ENCODE results near the gene NDUFS8. TPM values are rescaled to one million over a fixed set of nuclear protein-coding genes. Genes with fewer than 3 reads are reported as not detected.

The NDUFS8 gene
- total RNA-seq, 1 donor from 2014 or later, result 125 TPM

- Mint-ChIP-seq H3K4me3 (ENCODE audit: low read depth) (no peak overlapping the region), H3K27me3 (no peaks in the 10 kb centered on the region), H3K27ac (no peak overlapping the region), H3K4me1 (ENCODE audit: low read depth) (peaks cover 5% of the 10 kb centered on the region), H3K36me3 (ENCODE audit: insufficient read depth) (peaks cover 6% of the 10 kb centered on the region), H3K9me3 (ENCODE audit: low read depth) (no peaks in the 10 kb centered on the region)
- no peak for DNase-seq (ENCODE audit: low spot score, unreplicated experiment)
- TF ChIP-seq CTCF (IDR thresholded peaks at IDR 0.05; ENCODE audit: unreplicated experiment), result no peak
These were observed 6.0 kb upstream of the NDUFS8 start for GRCh38 chr11:68024508-68024907.

- H3K4me3 Mint-ChIP-seq (ENCODE audit: low read depth), result no peak overlapping the region
- H3K4me1 Mint-ChIP-seq (ENCODE audit: low read depth), result peaks cover 7% of the 10 kb centered on the region
- no peak for TF ChIP-seq CTCF (IDR thresholded peaks at IDR 0.05; ENCODE audit: unreplicated experiment)
- peaks cover 6% of the 10 kb centered on the region for H3K36me3 Mint-ChIP-seq (ENCODE audit: insufficient read depth)
- no peaks in the 10 kb centered on the region for H3K27me3 Mint-ChIP-seq
- H3K9me3 Mint-ChIP-seq (ENCODE audit: low read depth), result no peaks in the 10 kb centered on the region
- H3K27ac Mint-ChIP-seq, result no peak overlapping the region
- DNase-seq (ENCODE audit: low spot score, unreplicated experiment), result no peak
These were observed 5.4 kb upstream of the NDUFS8 start for GRCh38 chr11:68025047-68025446.

- no peaks in the 10 kb centered on the region for H3K9me3 Mint-ChIP-seq (ENCODE audit: low read depth)
- no peak overlapping the region for H3K27ac Mint-ChIP-seq
- no peak for DNase-seq (ENCODE audit: low spot score, unreplicated experiment)
- peaks cover 6% of the 10 kb centered on the region for H3K4me1 Mint-ChIP-seq (ENCODE audit: low read depth)
- no peak for TF ChIP-seq CTCF (IDR thresholded peaks at IDR 0.05; ENCODE audit: unreplicated experiment)
- no peaks in the 10 kb centered on the region for H3K27me3 Mint-ChIP-seq
- H3K4me3 Mint-ChIP-seq (ENCODE audit: low read depth), result no peak overlapping the region
- H3K36me3 Mint-ChIP-seq (ENCODE audit: insufficient read depth), result peaks cover 6% of the 10 kb centered on the region
These were observed 3.9 kb upstream of the NDUFS8 start for GRCh38 chr11:68026391-68027105.

GRCh38 chr11:68027667-68028066, 2.8 kb upstream of the NDUFS8 start:
- no peak overlapping the region for H3K4me3 Mint-ChIP-seq (ENCODE audit: low read depth)
- H3K4me1 Mint-ChIP-seq (ENCODE audit: low read depth), result peaks cover 10% of the 10 kb centered on the region
- H3K9me3 Mint-ChIP-seq (ENCODE audit: low read depth), result no peaks in the 10 kb centered on the region
- no peak for TF ChIP-seq CTCF (IDR thresholded peaks at IDR 0.05; ENCODE audit: unreplicated experiment)
- H3K36me3 Mint-ChIP-seq (ENCODE audit: insufficient read depth), result peaks cover 6% of the 10 kb centered on the region
- no peak for DNase-seq (ENCODE audit: low spot score, unreplicated experiment)
- H3K27me3 Mint-ChIP-seq, result no peaks in the 10 kb centered on the region
- no peak overlapping the region for H3K27ac Mint-ChIP-seq

DNA sequence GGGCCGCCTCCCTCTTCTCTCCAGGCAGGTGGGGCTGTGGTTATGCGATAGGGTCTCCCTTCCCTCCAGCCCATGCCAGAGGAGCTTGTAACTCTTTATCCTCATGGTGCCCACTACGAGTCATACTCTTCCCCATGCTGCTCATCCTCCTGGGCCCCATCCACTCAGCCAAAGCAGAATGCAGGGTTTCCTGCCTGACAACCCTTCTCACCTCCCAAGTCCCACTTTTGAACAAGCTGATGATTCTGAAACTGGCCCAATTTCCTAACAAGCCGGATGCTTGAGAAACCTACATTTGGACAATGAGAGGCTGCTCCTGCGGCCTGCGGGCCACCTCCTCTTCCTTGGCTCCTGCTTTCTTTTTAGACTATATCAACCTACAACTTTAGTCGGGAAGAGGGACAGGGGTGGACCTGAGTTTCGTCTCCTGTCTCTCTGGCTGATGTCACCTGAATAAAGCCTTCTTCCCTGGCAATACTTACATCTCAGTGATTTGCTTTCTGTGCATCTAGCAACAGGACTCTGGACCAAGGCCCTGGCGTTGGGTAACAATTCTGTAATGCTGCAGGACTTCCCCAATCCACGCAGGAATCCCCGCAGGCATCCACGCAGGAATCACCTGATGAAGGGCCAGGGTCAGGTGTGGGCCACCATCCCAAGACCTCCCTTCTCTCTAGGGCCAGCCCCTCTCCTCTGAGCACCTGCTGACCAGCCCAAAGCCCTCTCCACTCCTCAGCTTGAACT, 1.5 kb upstream of the NDUFS8 start:
- H3K4me3 Mint-ChIP-seq (ENCODE audit: low read depth), result peak overlapping the region; percentile 93
- H3K36me3 Mint-ChIP-seq (ENCODE audit: insufficient read depth), result peaks cover 6% of the 10 kb centered on the region
- H3K27me3 Mint-ChIP-seq, result no peaks in the 10 kb centered on the region
- peak overlapping the region; percentile 43 for H3K27ac Mint-ChIP-seq
- no peaks in the 10 kb centered on the region for H3K9me3 Mint-ChIP-seq (ENCODE audit: low read depth)
- no peak for DNase-seq (ENCODE audit: low spot score, unreplicated experiment)
- TF ChIP-seq CTCF (IDR thresholded peaks at IDR 0.05; ENCODE audit: unreplicated experiment), result no peak
- H3K4me1 Mint-ChIP-seq (ENCODE audit: low read depth), result peaks cover 10% of the 10 kb centered on the region

Data from progenitor cell of endocrine pancreas (in vitro differentiated cells).